Measurements from ENCODE around the gene BMERB1. TPM values are rescaled to one million over a fixed set of nuclear protein-coding genes. Genes with fewer than 3 reads are reported as not detected.
A peak's percentile ranks its signal among the peaks of the same experiment; 100 is the strongest.
"Not testable (repeated sequence)": the region's sequence is repeated elsewhere in the genome, so short reads cannot be mapped to it uniquely, and the experiment has no call there.

Gene BMERB1
- total RNA-seq, 1 experiment from 2014 or later = 12.4 TPM

- in situ Hi-C loops (cut with HindIII; ENCODE audit: low pct_unique_long_range_greater_than_20kb, low sequenced_read_pairs) = no loop called here
- DNase-seq (ENCODE audit: low read depth, low spot score) = no peak
These were observed 16.8 kb downstream of the BMERB1 start for GRCh38 chr16:15451098-15451731.

- in situ Hi-C loops (cut with HindIII; ENCODE audit: low pct_unique_long_range_greater_than_20kb, low sequenced_read_pairs) = no loop called here
These were observed 18.0 kb downstream of the BMERB1 start for GRCh38 chr16:15452246-15452855.

DNA sequence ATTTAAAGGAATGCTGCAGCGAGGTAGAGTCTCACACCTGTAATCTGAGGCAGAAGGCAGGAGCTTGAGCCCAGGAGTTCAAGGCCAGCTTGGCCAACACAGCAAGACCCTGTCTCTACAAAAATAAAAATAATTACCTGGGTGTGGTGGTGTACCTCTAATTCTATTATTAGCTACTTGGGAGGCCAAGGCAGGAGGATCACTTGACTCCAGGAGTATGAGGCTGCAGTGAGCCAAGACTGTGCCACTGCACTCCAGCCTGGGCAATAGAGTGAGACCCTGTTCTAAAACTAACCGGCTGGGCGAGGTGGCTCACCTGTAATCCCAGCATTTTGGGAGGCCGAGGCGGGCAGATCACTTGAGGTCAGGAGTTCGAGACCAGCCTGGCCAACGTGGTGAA is 18.9 kb downstream of the BMERB1 start:
- in situ Hi-C loops (cut with HindIII; ENCODE audit: low pct_unique_long_range_greater_than_20kb, low sequenced_read_pairs); DNase-seq (ENCODE audit: low read depth, low spot score): not testable (repeated sequence)

More at GRCh38 chr16:15452246-15452855, 18.0 kb downstream of the BMERB1 start:
- DNase-seq (ENCODE audit: low read depth, low spot score) = no peak

- DNase-seq (ENCODE audit: low read depth, low spot score); in situ Hi-C loops (cut with HindIII; ENCODE audit: low pct_unique_long_range_greater_than_20kb, low sequenced_read_pairs): not testable (repeated sequence)
These were observed 20.5 kb downstream of the BMERB1 start for GRCh38 chr16:15454933-15455332.

- no peak for DNase-seq (ENCODE audit: low read depth, low spot score)
- in situ Hi-C loops (cut with HindIII; ENCODE audit: low pct_unique_long_range_greater_than_20kb, low sequenced_read_pairs) = no loop called here
These were observed 23.0 kb downstream of the BMERB1 start for GRCh38 chr16:15457400-15457799.

GRCh38 chr16:15457958-15458357 is 23.6 kb downstream of the BMERB1 start:
- DNase-seq (ENCODE audit: low read depth, low spot score) = no peak
- in situ Hi-C loops (cut with HindIII; ENCODE audit: low pct_unique_long_range_greater_than_20kb, low sequenced_read_pairs) = no loop called here

GRCh38 chr16:15459791-15460190 is 25.4 kb downstream of the BMERB1 start:
- in situ Hi-C loops (cut with HindIII; ENCODE audit: low pct_unique_long_range_greater_than_20kb, low sequenced_read_pairs) = no loop called here
- DNase-seq (ENCODE audit: low read depth, low spot score) = no peak

GRCh38 chr16:15460601-15461000 is 26.2 kb downstream of the BMERB1 start:
- in situ Hi-C loops (cut with HindIII; ENCODE audit: low pct_unique_long_range_greater_than_20kb, low sequenced_read_pairs) = no loop called here
- DNase-seq (ENCODE audit: low read depth, low spot score) = no peak

GRCh38 chr16:15461376-15461775 is 27.0 kb downstream of the BMERB1 start:
- no peak for DNase-seq (ENCODE audit: low read depth, low spot score)
- in situ Hi-C loops (cut with HindIII; ENCODE audit: low pct_unique_long_range_greater_than_20kb, low sequenced_read_pairs) = no loop called here

GRCh38 chr16:15464401-15465186 is 30.2 kb downstream of the BMERB1 start:
- in situ Hi-C loops (cut with HindIII; ENCODE audit: low pct_unique_long_range_greater_than_20kb, low sequenced_read_pairs) = no loop called here
- peak; percentile 56 for DNase-seq (ENCODE audit: low read depth, low spot score)

GRCh38 chr16:15466131-15466530 is 31.7 kb downstream of the BMERB1 start:
- in situ Hi-C loops (cut with HindIII; ENCODE audit: low pct_unique_long_range_greater_than_20kb, low sequenced_read_pairs) = no loop called here
- DNase-seq (ENCODE audit: low read depth, low spot score) = no peak

DNA sequence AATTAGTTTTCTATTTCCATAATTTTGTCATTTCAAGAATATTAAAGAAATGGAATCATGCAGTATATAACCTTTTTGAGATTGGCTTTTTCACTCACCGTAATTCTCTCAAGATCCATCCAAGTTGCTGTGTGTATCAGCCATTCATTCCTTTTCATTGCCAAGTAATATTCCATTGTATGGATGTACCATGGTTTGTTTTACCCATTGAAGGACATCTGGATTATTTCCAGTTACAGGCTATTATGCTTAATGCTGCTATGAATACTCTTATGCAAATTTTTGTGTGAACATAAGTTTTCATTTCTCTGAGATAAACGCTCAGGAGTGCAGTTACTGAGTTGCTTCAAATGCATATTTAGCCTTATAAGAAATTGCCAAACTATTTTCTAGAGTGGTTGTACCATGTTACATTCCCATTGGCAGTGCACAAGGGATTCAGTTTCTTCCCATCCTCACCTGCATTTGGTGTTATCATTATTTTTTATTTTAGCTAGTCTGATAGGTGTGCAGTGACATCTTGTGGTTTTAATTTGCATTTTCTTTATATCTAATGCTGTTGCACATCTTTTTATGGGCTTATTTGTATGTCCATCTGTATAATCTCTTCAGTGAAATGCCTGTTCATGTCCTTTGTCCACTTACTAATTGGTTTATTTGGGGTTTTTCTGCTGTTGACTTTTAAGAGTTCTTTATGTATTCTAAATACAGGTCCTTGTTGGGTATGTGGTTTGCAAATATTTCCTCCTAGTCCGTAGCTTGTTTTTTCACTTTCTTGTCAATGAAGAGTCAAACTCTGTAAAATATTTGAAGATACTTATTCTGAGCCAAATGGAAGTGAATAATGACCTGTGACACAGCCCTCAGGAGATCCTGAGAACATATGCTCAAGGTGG is 32.7 kb downstream of the BMERB1 start:
- peak; percentile 26 for DNase-seq (ENCODE audit: low read depth, low spot score)
- in situ Hi-C loops (cut with HindIII; ENCODE audit: low pct_unique_long_range_greater_than_20kb, low sequenced_read_pairs) = no loop called here

- in situ Hi-C loops (cut with HindIII; ENCODE audit: low pct_unique_long_range_greater_than_20kb, low sequenced_read_pairs) = not testable (repeated sequence)
These were observed 42.6 kb downstream of the BMERB1 start for GRCh38 chr16:15476971-15477370.

DNA sequence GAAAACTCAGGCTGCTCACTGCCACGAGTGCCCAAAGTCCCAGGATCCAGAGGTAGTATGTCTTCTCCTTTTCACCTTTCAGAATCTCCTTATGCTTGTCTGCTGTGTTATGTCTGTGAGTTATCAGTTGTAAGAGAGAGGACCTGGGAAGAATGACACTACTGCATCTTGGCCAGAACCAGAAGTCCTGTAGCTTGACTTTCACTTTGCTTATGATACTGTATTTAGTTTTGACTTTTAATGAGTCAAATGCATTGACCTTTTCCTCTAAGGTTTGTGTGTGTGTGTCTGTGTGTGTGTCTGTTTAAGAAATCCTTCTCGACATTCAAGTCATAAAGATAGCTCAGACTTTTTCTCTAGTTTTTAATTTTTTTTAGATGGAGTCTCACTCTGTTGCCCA is 43.4 kb downstream of the BMERB1 start:
- no peak for DNase-seq (ENCODE audit: low read depth, low spot score)

More at GRCh38 chr16:15476971-15477370, 42.6 kb downstream of the BMERB1 start:
- not testable (repeated sequence) for DNase-seq (ENCODE audit: low read depth, low spot score)

DNA sequence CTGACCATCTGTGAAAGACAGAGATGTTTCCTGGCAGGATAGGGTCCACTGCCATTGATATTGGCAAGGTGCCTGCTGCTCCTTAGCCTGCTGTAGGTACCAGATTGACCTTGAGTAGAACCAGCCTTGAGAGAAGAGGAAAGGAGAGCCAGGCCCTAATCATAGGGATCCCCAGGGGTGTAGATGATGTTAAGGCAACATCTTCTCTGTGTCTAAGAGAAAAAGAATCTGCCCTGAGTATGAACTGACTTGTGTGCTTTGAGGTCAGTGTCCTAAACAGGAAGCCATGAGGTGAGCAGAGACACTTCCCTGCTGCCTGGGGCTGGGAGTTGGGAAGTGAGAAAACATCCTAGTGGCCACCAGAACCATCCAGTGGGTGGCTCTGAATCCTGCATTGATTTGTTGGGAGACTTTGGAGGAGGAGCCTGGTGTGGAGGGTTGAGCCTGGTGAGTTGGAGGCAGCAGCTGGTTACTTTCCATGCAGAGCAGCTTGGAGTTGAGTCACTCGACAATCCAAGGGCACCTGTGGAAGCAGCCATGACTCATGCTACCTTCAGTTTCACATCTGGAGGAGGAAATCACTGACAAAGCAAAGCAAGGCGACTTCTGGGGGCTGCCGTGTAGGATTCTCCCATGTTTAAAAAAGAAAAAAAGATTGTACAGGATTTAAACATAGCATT is 47.8 kb downstream of the BMERB1 start:
- DNase-seq (ENCODE audit: low read depth, low spot score) = peak; percentile 65
- in situ Hi-C loops (cut with HindIII; ENCODE audit: low pct_unique_long_range_greater_than_20kb, low sequenced_read_pairs) = no loop called here

More for the DNA sequence above, 43.4 kb downstream of the BMERB1 start:
- in situ Hi-C loops (cut with HindIII; ENCODE audit: low pct_unique_long_range_greater_than_20kb, low sequenced_read_pairs) = no loop called here

DNA sequence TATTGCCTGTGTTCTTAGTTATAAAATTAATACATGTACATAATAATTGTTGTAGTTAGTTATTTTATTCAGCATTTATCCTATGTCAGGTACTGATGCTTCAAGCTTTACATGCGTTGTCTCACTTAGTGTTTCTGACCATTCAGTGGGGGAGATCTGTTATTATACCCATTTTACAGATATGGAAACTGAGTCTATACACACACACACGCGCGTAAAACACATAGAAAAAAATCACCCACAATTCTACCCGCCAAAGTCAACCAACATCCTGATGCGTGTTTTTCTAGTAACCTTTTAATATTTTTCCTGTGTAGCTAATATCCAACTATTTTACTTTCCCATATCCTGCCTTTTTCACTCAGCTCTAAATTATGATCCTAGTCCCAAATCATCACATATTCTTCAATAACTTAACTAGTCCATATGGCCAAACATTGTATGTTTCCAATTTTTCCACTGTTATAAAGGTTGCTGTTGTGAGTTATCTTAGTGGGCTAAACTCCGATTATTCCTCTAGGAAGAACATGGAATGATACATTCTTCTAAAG is 48.4 kb downstream of the BMERB1 start:
- no peak for DNase-seq (ENCODE audit: low read depth, low spot score)
- in situ Hi-C loops (cut with HindIII; ENCODE audit: low pct_unique_long_range_greater_than_20kb, low sequenced_read_pairs) = no loop called here

DNA sequence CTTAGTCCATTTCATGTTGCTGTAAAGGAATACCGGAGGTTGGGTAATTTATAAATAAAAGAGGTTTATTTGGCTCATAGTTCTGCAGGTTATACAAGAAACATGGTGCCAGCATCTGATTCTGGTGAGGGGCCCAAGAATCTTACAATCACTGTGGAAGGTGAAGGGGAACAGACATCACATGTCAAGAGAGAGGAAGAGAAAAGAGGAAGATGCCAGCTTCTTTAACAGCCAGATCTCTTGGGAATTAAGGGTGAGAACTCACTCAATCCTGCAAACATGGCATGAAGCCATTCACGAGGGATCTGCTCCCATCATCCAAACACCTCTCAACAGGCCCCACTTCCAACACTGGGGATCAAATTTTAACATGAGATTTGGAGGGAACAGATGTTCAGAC is 49.5 kb downstream of the BMERB1 start:
- no peak for DNase-seq (ENCODE audit: low read depth, low spot score)
- in situ Hi-C loops (cut with HindIII; ENCODE audit: low pct_unique_long_range_greater_than_20kb, low sequenced_read_pairs) = no loop called here
